Measurements from ENCODE around the gene PRSS57. TPM values are rescaled to one million over a fixed set of nuclear protein-coding genes. Genes with fewer than 3 reads are reported as not detected.

PRSS57 gene
- total RNA-seq, 4 donors from 2014 or later: not detected

DNA sequence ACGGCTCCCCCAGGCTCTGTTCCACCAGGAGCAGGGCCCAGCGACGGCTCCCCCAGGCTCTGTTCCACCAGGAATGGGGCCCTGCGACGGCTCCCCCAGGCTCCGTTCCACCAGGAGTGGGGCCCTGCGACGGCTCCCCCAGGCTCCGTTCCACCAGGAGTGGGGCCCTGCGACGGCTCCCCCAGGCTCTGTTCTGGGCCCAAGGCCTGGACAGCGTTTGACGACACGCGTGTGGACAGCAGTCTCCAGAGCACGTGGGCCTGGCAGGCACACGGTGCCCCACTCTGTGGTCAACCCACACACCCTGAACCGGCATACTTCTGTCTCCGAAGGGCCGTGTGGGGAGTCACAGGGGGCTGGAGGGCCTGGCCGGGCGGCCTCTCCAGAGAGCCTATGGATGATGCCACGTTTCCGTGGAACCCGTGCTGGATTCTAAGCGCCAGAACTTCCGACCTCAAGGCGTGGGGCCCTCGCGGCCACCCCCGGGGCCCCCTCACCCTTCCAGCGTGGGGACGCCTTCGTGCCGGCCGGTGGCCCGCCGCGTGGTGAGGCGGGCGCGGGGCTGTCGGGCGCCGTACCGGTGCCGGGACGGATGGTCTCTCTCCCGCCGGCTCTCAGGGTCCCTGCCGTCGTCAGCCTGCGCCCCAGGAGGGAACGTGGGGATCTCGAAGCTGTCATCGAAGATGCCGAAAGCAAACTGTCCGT, 44.0 kb downstream of the PRSS57 start:
- Histone ChIP-seq H3K4me1 (peaks cover 0 to 8% (median 0%) of the 10 kb centered on the region in 4 donors), H3K9me3 (no peaks in the 10 kb centered on the region), H3K36me3 (peaks cover 0 to 82% (median 35%) of the 10 kb centered on the region in 3 donors), H3K27ac (no peak overlapping the region), H3K27me3 (no peaks in the 10 kb centered on the region), H3K4me3 (no peak overlapping the region)
- WGBS, 2 donors: 93 to 96% methylated on average over 54 to 56 of the region's 58 CpGs
- TF ChIP-seq POLR2A (IDR thresholded peaks at IDR 0.05) (no peak), EP300 (IDR thresholded peaks at IDR 0.05) (no peak)
- TF ChIP-seq, protein P1, sequence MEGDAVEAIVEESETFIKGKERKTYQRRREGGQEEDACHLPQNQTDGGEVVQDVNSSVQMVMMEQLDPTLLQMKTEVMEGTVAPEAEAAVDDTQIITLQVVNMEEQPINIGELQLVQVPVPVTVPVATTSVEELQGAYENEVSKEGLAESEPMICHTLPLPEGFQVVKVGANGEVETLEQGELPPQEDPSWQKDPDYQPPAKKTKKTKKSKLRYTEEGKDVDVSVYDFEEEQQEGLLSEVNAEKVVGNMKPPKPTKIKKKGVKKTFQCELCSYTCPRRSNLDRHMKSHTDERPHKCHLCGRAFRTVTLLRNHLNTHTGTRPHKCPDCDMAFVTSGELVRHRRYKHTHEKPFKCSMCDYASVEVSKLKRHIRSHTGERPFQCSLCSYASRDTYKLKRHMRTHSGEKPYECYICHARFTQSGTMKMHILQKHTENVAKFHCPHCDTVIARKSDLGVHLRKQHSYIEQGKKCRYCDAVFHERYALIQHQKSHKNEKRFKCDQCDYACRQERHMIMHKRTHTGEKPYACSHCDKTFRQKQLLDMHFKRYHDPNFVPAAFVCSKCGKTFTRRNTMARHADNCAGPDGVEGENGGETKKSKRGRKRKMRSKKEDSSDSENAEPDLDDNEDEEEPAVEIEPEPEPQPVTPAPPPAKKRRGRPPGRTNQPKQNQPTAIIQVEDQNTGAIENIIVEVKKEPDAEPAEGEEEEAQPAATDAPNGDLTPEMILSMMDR (IDR thresholded peaks at IDR 0.05): no peak
- DNase-seq (ENCODE audit: low spot score in 2 of 2): no peak

DNA sequence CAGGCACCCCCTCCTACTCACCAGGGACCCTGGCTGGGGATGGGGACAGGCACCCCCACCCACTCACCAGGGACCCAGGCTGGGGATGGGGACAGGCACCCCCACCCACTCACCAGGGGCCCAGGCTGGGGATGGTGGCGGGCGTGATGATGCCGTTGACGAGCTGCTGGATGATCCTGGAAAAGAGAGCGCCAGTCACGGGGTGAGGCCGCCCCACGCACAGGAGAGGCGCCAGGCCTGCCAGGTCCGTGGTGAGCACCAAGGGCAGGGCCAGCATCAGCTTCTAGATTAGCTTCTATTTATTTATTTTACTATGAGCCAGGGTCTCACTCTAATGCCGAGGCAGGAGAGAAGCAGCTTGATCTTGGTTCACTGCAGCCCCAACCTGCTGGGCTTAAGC, 45.1 kb downstream of the PRSS57 start:
- Histone ChIP-seq H3K4me3 (no peak overlapping the region), H3K27ac (no peak overlapping the region), H3K4me1 (no peaks in the 10 kb centered on the region), H3K36me3 (peaks cover 0 to 93% (median 35%) of the 10 kb centered on the region in 3 donors), H3K27me3 (no peaks in the 10 kb centered on the region), H3K9me3 (no peaks in the 10 kb centered on the region)
- no peak for DNase-seq (ENCODE audit: low spot score in 2 of 2)
- no peak for TF ChIP-seq POLR2A (IDR thresholded peaks at IDR 0.05)
- TF ChIP-seq, protein P1 (IDR thresholded peaks at IDR 0.05): no peak
- 87 to 93% methylated on average over 10 to 11 of the region's 11 CpGs for WGBS, 2 donors

DNA sequence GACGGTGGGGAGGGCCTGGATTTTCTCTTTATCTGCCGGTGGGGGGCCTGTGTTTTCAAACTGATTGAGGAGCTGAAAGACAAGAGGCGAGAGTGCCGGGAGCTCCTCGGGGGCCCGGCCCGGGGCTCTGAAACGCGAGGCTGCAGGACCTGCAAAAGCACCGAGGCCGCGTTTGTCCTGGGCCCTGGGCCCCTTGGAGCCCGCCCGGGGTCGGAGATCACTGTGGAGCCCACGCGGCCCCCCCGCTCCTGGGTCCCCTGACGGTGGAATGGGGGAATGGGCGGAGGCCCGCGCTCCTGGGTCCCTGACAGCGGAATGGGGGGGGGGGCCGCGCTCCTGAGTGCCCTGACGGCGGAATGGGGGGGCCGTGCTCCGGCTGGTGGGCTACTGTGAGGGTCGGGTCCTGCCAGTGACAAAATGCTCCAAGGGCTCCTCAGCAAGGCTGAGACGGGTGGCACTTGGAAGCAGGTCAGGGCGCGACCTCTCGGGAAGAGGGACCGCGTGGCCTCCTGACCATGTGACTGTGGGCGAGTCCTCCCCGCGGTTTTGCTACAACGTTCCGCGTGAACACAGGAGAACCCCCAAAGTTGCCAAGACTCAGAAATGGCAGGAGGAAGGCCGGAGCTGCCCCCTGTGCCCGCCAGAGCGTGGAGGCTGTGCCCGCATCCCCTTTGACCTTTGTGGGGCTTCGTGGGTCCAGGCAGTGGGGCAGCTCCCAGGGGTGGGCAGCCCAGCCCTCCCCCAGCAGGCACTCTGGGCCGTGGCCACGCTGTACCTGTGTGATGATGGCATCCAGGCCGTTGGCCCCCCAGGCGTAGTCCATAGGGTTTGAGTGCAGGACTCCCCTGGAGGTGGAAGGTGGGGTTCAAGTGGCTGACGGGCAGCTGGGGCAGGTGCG, 46.1 kb downstream of the PRSS57 start:
- TF ChIP-seq, protein P1 (IDR thresholded peaks at IDR 0.05): no peak
- DNase-seq (ENCODE audit: low spot score in 2 of 2): no peak

DNA sequence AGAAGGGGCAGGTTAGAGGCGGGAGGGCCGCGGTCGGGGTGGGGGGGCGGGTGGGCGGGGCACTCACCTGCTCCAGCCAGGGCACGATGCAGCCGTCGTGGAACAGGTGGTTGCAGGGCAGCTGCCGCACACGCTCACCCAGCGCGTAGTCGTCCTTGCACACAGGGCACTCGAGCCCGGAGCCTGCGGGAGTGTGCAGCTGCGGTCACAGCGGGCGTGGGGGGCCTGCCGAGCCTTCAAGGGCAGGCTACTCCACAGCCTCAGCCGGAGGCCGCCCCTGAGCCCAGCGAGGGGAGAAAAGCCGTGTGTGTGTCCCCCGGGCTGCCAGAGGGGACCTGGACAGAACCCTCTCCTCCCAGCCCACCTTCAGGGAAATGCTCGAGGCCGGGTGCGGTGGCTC, 46.9 kb downstream of the PRSS57 start:
- Histone ChIP-seq H3K4me1 (no peaks in the 10 kb centered on the region), H3K9me3 (no peaks in the 10 kb centered on the region), H3K27ac (no peak overlapping the region), H3K4me3 (no peak overlapping the region), H3K36me3 (peaks cover 0 to 99% (median 35%) of the 10 kb centered on the region in 3 donors), H3K27me3 (no peaks in the 10 kb centered on the region)
- TF ChIP-seq, protein P1 (IDR thresholded peaks at IDR 0.05): no peak
- TF ChIP-seq EP300 (IDR thresholded peaks at IDR 0.05): no peak
- no peak for TF ChIP-seq POLR2A (IDR thresholded peaks at IDR 0.05)
- WGBS, 2 donors: 82 to 91% methylated on average over 15 to 19 of the region's 29 CpGs
- no peak for DNase-seq (ENCODE audit: low spot score in 2 of 2)

More for the DNA sequence above, 46.1 kb downstream of the PRSS57 start:
- Histone ChIP-seq H3K27ac (no peak overlapping the region), H3K9me3 (no peaks in the 10 kb centered on the region), H3K36me3 (peaks cover 0 to 100% (median 35%) of the 10 kb centered on the region in 3 donors), H3K27me3 (no peaks in the 10 kb centered on the region), H3K4me1 (no peaks in the 10 kb centered on the region), H3K4me3 (no peak overlapping the region)
- 84 to 88% methylated on average over 36 to 45 of the region's 53 CpGs for WGBS, 2 donors

All from tibial nerve (tissue), 4 donors.